Inflammatory macrophage (primary cell): ENCODE measurements around the gene LSR.

ENCODE experiments used
- DNase-seq, 2 donors: peaks; one replicate each; pipeline ENCODE4 v3.0.0-alpha.2; 2020 to 2022

The LSR gene

DNA sequence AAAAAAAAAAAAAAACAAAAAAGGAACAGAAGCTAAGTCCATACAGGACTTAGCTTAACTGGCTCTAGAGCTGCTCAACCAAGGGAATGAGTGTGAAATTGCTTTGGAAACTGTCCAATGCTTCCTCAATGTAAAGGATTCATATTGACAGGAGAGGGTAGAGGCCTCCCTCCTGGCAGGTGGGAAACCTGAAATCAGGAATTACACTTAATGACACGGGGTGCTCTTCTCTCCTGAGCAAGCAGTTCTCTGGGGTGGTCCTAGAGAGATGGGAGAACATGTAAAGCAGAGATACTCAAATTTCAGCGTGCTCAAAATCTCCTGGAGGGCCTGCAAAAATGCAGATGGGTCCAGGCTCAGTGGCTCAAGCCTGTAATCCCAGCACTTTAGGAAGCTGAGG, 39.5 kb downstream of the LSR start:
- no peak for DNase-seq

DNA sequence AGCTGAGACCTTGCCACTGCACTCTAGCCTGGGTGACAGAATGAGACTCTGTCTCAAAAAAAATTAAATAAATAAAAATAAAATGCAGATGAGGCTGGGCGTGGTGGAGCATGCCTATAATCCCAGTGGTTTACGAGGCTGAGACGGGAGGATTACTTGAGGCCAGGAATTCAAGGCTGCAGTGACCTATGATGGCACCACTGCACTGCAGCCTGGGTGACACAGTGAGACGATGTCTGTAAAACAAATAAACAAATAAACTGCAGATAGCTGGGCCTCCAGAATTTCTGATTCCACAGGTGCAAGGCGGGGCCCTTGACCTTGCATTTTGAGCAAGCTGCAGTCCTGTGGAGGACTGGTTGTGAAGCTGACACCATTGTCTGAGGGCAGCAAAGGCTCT, 40.1 kb downstream of the LSR start:
- DNase-seq, result no peak

DNA sequence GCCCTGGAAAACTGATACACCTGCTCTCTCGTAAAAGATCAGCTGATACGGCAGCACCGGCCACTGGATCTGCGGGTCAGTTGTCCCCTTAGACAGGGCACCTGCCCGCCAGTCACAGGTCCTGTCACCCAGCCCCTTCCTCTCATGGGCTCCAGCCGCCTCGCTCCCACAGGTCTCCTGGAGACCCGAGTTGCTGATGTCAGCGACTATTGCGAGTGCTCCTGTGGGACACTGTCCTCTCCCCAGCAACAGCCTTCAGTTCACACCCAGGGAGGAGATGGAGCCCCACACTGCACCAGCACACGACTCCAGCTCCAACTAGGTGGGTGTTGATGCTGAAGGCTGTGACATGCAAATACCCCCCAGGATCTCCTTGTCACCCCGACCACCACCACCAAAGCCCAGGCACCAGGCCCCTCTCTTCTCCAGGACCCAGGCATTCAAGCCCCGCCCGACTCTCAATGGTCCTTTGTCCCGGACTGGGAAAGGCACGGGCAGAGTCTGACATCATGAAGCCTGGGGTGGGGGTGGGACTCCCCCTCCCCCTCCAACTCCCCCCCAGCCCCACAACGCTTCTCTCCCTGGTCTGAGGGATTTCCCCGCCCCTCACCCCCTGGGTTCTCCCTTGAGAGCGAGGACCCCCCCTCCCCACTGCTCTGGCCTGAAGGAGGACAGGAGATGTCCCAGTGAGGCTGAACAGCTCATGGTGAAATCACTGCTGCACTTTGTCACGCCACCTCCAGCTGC, 41.8 kb downstream of the LSR start:
- no peak for DNase-seq

DNA sequence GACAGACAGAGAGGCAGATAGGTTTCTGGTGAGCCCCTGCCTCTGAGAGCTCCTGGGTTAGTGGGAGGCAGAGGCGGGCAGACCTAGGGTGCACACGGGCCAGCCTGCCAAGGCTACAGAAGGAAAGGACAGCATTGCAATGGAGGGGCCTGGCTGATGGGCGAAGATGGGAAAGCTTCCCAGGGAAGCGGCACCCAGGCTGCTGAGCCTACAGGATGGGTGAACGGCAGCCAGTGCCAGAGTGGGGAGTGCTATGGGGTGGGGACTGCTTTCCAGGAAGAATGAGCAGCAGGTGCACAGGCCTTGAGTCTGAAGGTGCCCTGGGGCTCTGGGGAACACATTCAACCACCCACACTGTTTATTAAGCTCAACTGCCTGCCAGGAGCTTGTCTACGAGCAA, 42.5 kb downstream of the LSR start:
- DNase-seq, result no peak

DNA sequence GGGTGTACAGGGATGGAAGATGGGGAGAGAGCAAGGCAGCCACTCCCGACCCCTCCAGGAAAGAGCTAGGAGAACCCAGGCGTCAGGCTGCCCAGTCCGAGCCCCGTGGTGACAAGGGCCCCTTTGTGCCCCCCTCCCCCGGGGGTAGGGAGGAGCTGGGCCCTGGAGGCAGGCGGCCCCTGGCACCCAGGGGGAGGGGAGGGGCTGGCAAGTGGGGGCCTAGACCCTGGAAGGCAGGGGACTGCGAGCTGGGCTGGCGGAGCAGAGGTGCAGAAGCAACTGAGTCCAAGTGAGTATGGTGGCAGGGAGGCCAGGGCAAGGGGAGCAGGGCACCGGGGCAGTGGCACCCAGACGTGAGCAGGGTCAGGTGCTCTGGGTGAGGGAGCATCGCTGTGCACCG, 43.1 kb downstream of the LSR start, which contains the start of gene MAG:
MAG (plus strand) TSS at position 246 of the 400 bp plus-strand sequence. CDS start 3,248 bp downstream, outside the sequence.
- no peak for DNase-seq

DNA sequence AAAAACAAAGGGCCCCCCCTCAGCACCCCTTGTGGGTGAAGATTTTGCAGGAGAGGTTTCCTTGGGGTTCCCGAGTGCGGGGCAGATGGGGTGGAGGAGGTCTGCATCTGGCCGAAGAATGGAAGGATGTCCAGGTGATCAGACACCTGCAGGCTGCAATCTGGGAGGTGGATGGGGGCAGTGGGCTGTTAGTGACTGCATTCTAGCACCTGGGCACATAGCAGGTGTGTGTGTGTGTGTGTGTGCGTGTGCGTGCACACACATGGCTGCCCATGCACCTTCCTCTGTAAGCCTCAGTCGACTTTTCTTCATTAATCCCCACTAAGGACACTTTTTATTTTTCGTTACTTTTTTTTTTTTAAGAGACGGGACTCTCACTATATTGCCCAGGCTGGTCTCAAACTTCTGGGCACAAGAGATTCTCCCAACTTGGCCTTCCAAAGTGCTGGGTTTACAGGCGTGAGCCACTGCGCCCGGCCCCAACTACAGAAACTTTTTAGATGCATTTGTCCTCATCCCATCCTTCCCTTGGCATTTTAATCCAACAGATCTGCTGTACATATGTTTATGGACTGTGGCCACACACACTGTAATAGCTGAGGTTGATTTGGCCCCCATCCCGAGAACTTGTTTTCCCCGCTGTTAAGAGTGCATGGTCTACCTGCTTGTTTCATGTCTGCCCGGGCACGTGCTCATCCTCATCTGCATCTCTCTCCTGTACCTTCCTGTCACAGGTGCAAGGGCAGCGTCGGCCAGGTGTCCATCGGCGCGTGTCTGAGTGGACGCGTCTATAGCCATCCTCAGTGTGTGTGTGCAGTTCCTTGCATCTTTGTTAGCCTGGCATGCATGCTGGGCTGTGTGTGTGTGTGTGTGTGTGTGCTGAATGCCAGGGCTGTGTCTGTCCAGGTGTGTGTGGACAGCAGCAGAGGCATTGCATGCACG, 43.9 kb downstream of the LSR start:
- no peak for DNase-seq

DNA sequence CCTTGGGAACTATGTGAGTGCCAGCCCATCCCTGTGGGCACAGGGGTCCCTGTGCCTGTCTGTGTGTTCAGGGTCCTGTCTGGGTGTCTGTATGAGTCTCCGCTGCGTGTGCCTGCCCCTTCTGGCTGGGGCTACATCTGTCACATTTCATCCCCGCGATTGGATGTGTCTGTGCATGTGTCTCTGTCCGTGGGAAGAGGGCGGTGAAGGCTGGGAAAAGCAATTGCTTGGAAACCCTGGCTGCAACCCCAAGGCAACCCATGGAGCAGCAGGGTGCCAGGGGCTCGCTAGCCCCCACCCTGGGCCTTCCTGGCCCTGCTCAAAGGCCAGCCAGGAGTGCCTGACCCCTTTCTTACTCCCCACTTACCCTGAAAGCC, 44.5 kb downstream of the LSR start:
- DNase-seq, result no peak

DNA sequence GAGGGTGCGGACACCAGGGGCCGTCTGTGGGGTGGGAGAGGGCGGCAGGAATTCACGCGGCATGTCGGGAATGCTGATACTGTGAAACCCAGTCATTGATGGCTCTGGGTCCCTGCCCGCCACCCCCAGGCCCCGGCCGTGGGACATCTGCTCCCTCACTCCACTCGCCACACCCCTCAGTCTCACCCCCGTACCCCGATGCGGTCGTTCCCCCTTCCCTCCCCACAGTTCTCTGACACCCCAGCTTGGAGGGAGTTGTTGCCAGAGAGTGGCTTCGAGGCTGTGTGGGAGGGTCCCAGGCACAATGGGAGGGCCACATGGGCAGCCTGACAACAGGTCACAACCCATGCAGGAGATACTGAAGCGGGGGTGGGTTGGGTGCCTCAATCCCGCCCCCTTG, 45.0 kb downstream of the LSR start:
- DNase-seq, result no peak

DNA sequence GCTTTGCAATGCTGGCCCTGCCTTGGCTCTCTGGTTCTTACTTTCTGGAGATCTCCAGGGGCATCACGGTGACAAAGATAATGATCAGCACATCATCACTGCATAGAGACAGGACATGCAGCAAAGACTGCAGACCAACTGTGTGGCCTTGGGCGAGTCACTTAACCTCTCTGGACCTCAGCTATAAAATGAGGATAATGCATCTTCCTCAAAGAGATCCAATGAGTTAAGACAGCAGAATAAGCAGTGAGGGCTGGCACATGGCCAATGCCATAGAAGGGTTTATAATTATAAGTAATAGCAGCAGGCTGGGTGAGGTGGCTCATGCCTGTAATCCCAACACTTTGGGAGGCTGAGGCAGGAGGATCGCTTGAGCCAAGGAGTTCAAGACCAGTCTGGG, 45.5 kb downstream of the LSR start:
- DNase-seq, result no peak

DNA sequence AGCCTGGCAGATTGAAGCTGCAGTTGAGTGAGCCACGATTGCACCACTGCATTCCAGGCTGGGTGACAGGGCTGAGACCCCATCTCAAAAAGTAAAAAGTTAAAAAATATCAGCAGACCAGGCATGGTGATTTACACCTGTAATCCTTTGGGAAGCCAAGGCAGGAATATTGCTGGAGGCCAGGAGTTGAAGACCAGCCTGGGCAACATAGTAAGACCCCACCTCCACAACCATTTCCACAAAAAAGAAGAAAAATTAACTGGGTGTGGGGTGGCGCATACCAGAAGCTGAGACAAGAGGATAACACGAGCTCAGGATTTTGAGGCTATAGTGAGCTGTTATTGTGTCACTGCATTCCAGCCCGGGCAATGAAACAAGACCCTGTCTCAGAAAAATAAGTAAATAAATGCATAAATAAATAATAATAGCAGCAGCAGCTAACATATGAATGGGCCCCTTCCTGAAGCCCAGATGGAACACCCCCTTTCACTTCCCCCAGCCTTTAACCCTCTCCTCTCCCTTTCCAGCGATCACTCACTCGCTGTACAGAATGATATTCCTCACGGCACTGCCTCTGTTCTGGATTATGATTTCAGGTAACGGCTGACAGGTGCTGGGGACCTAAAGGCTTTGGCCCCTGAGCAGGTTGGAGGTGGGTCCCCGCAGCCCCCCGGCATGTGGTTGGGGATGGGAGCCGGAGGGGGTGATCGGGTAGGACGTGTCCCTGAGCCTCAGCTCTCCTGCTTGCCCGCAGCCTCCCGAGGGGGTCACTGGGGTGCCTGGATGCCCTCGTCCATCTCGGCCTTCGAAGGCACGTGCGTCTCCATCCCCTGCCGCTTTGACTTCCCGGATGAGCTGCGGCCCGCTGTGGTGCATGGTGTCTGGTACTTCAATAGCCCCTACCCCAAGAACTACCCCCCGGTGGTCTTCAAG, 46.3 kb downstream of the LSR start:
- no peak for DNase-seq

DNA sequence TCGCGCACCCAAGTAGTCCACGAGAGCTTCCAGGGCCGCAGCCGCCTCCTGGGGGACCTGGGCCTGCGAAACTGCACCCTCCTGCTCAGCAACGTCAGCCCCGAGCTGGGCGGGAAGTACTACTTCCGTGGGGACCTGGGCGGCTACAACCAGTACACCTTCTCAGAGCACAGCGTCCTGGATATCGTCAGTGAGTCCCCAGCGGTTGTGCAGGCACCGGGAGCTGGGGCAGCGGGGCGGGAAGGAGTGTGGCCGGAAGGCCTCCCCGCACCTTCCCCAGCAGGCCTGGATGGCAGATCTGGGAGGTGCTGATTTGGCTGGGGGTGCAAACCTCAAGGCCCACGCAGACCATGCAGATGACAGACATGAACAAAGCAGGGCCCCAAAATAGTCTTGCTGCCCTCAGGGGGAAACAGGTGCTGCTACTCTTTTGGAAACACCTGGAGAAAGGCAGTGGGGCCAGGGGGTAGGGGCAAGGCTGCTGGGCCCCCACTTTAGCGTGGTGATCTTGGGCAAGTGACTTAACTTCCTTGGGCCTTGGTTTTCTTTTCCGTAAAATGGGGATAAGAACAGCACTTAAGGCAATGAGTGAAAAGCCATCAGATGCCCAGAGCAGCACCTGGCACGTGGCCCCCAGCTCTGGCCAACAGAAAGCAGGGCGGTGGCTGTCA, 47.1 kb downstream of the LSR start:
- no peak for DNase-seq

DNA sequence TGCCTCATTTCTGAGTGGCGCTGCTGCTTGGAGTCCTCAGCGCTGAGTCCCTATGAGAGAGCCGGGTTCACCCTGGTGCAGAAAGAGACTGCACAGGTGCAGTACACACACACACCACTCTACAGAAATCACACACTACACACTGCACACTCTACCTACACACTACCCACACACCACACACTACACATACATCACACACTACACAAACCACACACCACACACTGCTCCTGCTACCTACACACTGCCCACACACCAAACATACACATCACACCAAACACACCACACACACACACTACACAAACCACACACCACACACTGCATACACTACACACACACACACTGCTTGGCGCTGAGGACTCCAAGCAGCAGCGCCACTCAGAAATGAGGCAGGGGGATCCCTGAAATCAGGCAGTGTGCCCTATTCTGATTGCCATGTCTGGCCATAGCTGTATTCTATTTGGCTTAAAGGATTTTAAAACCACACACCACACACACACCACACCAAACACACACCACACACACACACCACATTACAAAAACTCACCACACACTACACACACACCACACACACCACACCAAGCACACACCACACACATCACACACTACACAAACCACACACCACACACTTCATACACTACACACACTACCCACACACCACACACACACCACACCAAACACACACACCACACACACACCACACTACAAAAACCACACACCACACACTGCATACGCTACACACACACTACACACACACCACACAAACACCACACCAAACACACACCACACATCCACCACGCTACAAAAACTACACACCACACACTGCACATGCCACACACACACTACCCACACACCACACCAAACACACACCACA, 48.1 kb downstream of the LSR start:
- no peak for DNase-seq

DNA sequence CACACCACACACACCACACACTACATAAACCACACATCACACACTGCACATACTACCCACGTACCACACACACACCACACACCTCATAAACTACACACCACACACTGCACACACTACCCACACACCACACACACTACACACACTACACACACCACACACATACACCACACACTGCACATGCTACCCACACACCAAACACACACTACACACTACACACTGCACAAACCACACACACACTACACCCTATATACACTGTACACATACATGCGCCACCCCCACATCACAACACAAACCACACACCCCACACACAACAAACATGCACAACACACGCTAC, 48.7 kb downstream of the LSR start:
- DNase-seq, result no peak

DNA sequence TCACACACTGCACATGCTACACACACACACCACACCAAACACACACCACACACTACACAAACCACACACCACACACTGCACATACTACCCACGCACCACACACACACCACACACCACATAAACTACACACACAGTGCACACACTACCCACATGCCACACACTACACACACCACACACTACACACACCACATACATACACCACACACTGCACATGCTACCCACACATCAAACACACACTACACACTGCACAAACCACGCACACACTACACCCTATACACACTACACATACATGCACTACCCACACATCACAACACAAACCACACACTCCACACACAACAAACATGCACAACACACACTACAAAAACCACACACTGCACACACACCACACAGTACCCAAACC, 49.1 kb downstream of the LSR start:
- DNase-seq, result no peak

DNA sequence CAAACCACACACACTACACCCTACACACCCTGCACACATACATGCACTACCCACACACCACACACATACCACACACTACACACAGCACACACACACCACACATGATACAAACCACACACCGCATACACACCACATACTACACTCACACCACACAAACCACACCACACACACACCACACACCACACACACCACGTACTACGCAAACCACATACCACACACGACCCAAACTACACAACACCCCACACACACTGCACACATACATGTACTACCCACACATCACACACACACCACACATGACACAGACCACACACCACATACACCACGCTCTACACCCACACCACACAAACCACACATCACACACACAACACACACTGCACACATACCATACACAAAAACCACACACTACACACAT, 49.8 kb downstream of the LSR start:
- DNase-seq, result no peak

DNA sequence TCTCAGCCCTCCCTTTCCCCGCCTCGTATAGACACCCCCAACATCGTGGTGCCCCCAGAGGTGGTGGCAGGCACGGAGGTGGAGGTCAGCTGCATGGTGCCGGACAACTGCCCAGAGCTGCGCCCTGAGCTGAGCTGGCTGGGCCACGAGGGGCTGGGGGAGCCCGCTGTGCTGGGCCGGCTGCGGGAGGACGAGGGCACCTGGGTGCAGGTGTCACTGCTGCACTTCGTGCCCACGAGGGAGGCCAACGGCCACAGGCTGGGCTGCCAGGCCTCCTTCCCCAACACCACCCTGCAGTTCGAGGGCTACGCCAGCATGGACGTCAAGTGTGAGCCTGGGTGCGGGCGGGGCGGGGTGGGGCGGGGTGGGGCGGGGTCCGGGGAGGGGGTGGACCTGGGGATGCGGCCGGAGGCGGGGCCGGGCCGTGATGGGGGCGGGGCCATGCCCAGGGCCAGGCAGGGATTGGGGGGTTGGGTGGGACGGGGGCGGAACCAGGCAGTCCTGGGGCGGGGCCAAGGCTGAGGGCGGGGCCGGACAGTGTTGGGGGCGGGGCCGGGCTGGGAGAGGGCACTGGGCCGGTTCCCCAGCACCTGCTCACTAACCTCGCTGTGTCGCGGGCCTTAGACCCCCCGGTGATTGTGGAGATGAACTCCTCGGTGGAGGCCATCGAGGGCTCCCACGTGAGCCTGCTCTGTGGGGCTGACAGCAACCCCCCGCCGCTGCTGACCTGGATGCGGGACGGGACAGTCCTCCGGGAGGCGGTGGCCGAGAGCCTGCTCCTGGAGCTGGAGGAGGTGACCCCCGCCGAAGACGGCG, 50.9 kb downstream of the LSR start:
- DNase-seq, result no peak

DNA sequence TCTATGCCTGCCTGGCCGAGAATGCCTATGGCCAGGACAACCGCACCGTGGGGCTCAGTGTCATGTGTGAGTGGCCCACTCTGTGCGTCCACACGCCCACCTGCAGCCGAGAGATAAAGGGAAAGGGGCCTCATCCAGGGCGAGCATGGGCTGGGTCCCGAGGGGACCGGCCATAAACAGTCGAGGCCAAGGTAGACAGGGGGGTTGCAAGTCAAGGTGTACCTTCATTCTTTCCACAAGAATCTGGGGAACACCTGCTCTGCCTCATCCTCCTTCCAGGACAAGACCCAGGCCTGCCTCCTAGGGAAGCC, 51.5 kb downstream of the LSR start:
- DNase-seq, result no peak

DNA sequence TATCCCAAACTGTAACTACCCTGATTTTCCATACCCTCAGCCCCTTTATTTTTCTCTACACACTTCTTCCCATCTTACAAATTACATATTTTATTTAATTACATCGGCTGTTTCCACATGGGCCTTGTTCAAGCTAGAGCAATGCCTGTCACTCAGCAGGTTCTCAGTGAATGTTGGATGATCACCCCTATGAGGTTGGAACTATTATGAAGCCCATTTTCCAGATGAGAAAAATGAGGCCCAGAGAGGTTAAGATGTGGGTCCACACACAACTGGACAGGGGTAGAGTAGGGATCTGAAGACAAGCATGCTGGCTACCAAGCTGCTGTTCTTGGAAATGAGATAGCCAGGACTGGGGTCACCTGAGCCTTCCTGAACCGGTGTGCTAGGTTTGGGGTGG, 53.2 kb downstream of the LSR start:
- no peak for DNase-seq

DNA sequence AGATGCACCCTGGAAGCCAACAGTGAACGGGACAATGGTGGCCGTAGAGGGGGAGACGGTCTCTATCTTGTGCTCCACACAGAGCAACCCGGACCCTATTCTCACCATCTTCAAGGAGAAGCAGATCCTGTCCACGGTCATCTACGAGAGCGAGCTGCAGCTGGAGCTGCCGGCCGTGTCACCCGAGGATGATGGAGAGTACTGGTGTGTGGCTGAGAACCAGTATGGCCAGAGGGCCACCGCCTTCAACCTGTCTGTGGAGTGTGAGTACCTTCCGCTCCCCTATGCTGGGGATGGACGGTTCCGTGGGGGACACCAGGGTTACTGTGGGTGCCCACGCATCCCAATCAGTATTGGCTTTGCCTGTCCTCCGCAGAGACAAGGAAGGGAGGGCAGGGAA, 53.6 kb downstream of the LSR start:
- no peak for DNase-seq

DNA sequence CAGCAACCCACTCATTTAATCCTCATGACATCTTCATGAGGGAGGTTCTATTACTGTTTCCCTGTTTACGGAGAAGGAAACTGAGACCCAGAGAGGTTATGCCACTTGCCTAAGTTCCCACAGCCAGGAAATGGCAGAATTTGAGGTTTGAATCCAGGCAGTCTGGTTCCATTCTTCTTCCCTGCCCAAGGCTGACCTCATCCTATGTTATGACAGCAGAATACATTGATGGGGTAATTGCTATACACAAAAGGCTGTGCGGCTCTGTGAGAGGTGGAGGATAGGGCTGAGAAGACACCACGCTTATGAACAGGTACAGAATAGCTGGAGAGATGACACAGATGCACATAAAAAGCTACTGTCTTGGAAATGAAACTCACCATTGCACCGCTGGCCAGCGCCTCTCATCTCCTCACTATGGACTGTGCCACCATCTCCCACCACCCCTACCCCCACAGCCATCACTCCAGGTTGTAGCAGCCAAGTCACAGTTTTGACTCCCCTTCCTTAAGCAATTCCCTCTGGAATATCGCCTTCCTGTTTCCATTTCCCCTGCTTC, 54.6 kb downstream of the LSR start:
- DNase-seq, result peak; percentile 34 to 56
